MM.1S (cell line): ENCODE measurements around the gene FBXW4.

Experiments
- CTCF ChIP-seq: fragments of 300-600 bp; sonication (generic); IDR thresholded peaks from 2 replicates; pipeline ENCODE4 v1.5.1; 2016; ENCODE audit warnings: antibody characterized with exemption, low read length, mixed read lengths
- EZH2 ChIP-seq: fragments of 300-600 bp; sonication (generic); optimal IDR thresholded peaks from 2 replicates; pipeline ENCODE3; 2017; ENCODE audit warnings: low read depth, mild to moderate bottlenecking, antibody characterized with exemption, low read length, mixed read lengths
- EZH2phosphoT487 ChIP-seq: fragments of 300-600 bp; sonication (generic); IDR thresholded peaks from 2 replicates; pipeline ENCODE4 v1.6.1; 2018; ENCODE audit warnings: antibody characterized with exemption, low read length

DNA sequence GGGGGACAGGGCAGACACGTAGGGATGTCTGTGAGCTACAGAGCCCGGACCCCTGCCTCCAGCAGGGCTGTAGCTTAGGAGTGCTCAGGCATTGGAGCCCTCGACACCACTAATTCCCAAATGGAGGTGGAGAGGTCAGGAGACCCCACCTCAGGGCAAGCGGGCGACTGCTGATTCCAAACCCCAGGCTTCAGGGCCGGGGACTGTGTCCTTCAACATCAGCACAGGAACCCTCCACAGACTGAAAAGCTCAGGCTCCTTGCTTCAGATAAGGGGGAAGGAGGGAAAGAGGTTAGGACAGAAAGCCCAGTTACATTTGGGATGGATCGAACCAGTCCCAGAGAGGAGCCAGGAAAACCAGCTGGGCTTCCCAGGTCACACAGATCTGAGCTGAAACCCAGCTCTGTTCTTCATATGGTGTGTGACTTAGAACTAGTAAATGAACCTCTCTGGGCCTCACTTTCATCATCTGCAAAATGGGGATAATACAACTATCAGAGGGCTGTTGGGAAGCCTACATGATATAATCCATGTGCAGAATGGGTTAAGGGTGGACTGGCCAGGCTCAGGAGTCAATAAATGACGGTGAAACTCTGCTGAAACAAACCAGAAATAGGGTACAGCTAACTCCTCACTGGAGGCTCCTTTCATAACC, 123.6 kb downstream of the FBXW4 start:
- TF ChIP-seq CTCF (no peak), EZH2phosphoT487 (no peak), EZH2 (no peak)
